Naive thymus-derived CD4-positive, alpha-beta T cell (primary cell): ENCODE results near the gene NMBR. TPM values are rescaled to one million over a fixed set of nuclear protein-coding genes. Genes with fewer than 3 reads are reported as not detected.

Experiments used
- ATAC-seq: fragments of 150-1000 bp; cut with Tn5 transposase; 2 replicates; pipeline ENCODE4 v1.10.0; 2021; ENCODE audit warnings: mild to moderate bottlenecking, moderate library complexity
- CTCF ChIA-PET: fragments of 350-600 bp; sonication (Branson Sonifier 250); formaldehyde crosslinking; loops from one replicate; lab custom pipeline; 2021; ENCODE audit warnings: antibody characterized with exemption; lab: Charles Lee
- POLR2A ChIA-PET: fragments of 350-600 bp; sonication (Branson Sonifier 250); formaldehyde crosslinking; loops from one replicate; lab custom pipeline; 2021; ENCODE audit warnings: antibody characterized with exemption, inconsistent platforms; lab: Charles Lee
- DNase-seq, 9 donors: peaks; one replicate each; pipeline versions ENCODE4 v3.0.0 to v3.0.0-alpha.2; 2020 to 2022; ENCODE audit warnings: mixed read lengths in 1 of 9
- H3K27ac ChIP-seq: one replicate; pipeline ENCODE4 v1.7.0; 2013; ENCODE audit warnings: mild to moderate bottlenecking, low read depth, low read length, moderate library complexity
- H3K27me3 ChIP-seq, 2 donors: one replicate each; pipeline ENCODE4 v1.7.0; 2013; ENCODE audit warnings: low read length in 2 of 2, mild to moderate bottlenecking in 2 of 2, moderate library complexity in 2 of 2; ENCODE audit not compliant: control insufficient read depth in 2 of 2, insufficient read depth in 2 of 2
- H3K36me3 ChIP-seq, 3 experiments: 1 replicate in 2 of 3; 2 replicates in 1 of 3; pipeline ENCODE4 v1.7.0; 2013; ENCODE audit warnings: low read length in 3 of 3, mild to moderate bottlenecking in 3 of 3, moderate library complexity in 1 of 3; ENCODE audit not compliant: insufficient read depth in 3 of 3, control insufficient read depth in 2 of 3
- H3K4me1 ChIP-seq, 2 donors: one replicate each; pipeline ENCODE4 v1.7.0; 2013; ENCODE audit warnings: low read length in 2 of 2, mild to moderate bottlenecking in 2 of 2, moderate library complexity in 1 of 2; ENCODE audit not compliant: control insufficient read depth in 2 of 2, insufficient read depth in 2 of 2
- H3K4me3 ChIP-seq: 2 replicates; pipeline ENCODE4 v1.7.0; 2013; ENCODE audit warnings: mild to moderate bottlenecking, low read length
- H3K9me3 ChIP-seq, 3 experiments: 1 replicate in 2 of 3; 2 replicates in 1 of 3; pipeline ENCODE4 v1.7.0; 2013; ENCODE audit warnings: low read length in 3 of 3; ENCODE audit not compliant: control insufficient read depth in 2 of 3
- H3K27ac Mint-ChIP-seq, 9 donors: one replicate each; pipeline ENCODE4 v1.8.0; 2020 to 2022; ENCODE audit warnings: mixed read lengths in 9 of 9, mild to moderate bottlenecking in 8 of 9, moderate library complexity in 5 of 9, inconsistent platforms in 2 of 9
- H3K27me3 Mint-ChIP-seq, 5 donors: one replicate each; pipeline ENCODE4 v1.8.0; 2021 to 2022; ENCODE audit warnings: mixed read lengths in 5 of 5, mild to moderate bottlenecking in 1 of 5
- H3K36me3 Mint-ChIP-seq, 5 donors: one replicate each; pipeline ENCODE4 v1.8.0; 2020 to 2022; ENCODE audit warnings: mixed read lengths in 5 of 5, mild to moderate bottlenecking in 3 of 5, inconsistent platforms in 1 of 5
- H3K4me1 Mint-ChIP-seq, 7 donors: one replicate each; pipeline ENCODE4 v1.8.0; 2020 to 2022; ENCODE audit warnings: mixed read lengths in 7 of 7, mild to moderate bottlenecking in 3 of 7, inconsistent platforms in 1 of 7
- H3K4me3 Mint-ChIP-seq, 10 donors: one replicate each; pipeline ENCODE4 v1.8.0; 2020 to 2022; ENCODE audit warnings: mild to moderate bottlenecking in 10 of 10, mixed read lengths in 10 of 10, moderate library complexity in 6 of 10, inconsistent platforms in 2 of 10
- H3K9me3 Mint-ChIP-seq, 11 donors: one replicate each; pipeline ENCODE4 v1.8.0; 2020 to 2022; ENCODE audit warnings: mixed read lengths in 11 of 11, mild to moderate bottlenecking in 4 of 11, inconsistent platforms in 1 of 11, moderate library complexity in 1 of 11
- intact Hi-C, 2 donors: fragments of 100-400 bp; cut with micrococcal nuclease; formaldehyde crosslinking; loops; one replicate each; pipeline ENCODE4 v1.15.1; 2023
- polyA plus RNA-seq, 2 donors: library from polyadenylated mRNA; unstranded; fragments of 300-500 nt; fragmentation: Illumina TruSeq; gene quantifications; one replicate each; pipeline ENCODE4 v1.2.3, GENCODE V29; 2021
- total RNA-seq, 6 experiments: library from RNA in 5 of 6; stranded (reverse) in 5 of 6; gene quantifications; 1 replicate in 5 of 6; 2 replicates in 1 of 6; pipeline ENCODE4 v1.2.3 and lab custom pipeline; 2021 to 2026

The NMBR gene
- total and polyA plus RNA-seq, 7 experiments from 2014 or later: not detected

DNA sequence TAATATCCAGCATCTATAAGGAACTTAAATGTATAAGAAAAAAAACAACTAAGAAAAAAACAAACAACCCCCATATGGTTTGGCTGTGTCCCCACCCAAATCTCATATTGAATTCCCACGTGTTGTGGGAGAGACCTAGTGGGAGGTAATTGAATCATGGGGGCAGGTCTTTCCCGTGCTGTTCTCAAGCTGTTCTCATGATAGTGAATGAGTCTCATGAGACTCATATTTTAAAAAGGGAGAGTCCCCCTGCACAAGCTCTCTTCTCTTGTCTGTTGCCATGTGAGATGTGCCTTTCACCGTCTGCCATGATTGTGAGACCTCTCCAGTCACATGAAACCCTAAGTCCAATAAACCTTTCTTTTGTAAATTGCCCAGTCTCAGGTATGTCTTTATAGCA is 119.8 kb downstream of the NMBR start:
- Histone ChIP-seq H3K27ac (no peak overlapping the region), H3K36me3 (no peaks in the 10 kb centered on the region), H3K9me3 (no peaks in the 10 kb centered on the region), H3K4me1 (no peaks in the 10 kb centered on the region), H3K27me3 (no peaks in the 10 kb centered on the region), H3K4me3 (no peak overlapping the region)
- Mint-ChIP-seq H3K4me1 (peaks cover 0 to 4% (median 0%) of the 10 kb centered on the region in 7 donors), H3K9me3 (peaks cover 1 to 38% (median 9%) of the 10 kb centered on the region in 11 donors), H3K27ac (no peak overlapping the region), H3K36me3 (peaks cover 0 to 3% (median 0%) of the 10 kb centered on the region in 5 donors), H3K4me3 (no peak overlapping the region), H3K27me3 (peaks cover 0 to 29% (median 14%) of the 10 kb centered on the region in 5 donors)
- ChIA-PET POLR2A (no interaction called here), CTCF (no interaction called here)
- DNase-seq (no peak), ATAC-seq (no peak)
- intact Hi-C loops: no loop called here

DNA sequence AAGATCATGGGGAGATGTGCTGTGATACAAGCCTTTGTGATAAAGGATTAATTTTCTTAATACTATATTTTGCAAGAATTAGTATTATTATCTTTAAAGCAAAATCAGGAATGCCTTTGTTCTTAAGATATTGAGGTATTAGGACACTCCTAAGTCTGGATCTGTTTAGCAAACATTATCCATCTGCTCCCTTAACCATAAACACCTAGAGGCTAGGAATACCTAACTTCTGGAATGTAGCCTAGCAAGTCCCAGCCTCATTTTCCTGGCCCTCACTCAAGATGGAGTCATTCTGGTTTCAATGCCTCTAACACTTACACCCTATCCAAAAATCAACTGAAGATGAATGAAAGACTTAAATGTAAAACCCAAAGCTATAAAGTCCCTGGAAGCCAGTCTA is 120.5 kb downstream of the NMBR start:
- Mint-ChIP-seq H3K9me3 (peaks cover 1 to 38% (median 9%) of the 10 kb centered on the region in 11 donors), H3K27me3 (peaks cover 0 to 27% (median 14%) of the 10 kb centered on the region in 5 donors), H3K36me3 (peaks cover 0 to 3% (median 0%) of the 10 kb centered on the region in 5 donors), H3K4me3 (no peak overlapping the region), H3K4me1 (peaks cover 0 to 4% (median 0%) of the 10 kb centered on the region in 7 donors), H3K27ac (no peak overlapping the region)
- ATAC-seq (no peak), DNase-seq (no peak)
- Histone ChIP-seq H3K4me3 (no peak overlapping the region), H3K27me3 (no peaks in the 10 kb centered on the region), H3K9me3 (no peaks in the 10 kb centered on the region), H3K27ac (no peak overlapping the region), H3K36me3 (no peaks in the 10 kb centered on the region), H3K4me1 (no peaks in the 10 kb centered on the region)
- ChIA-PET POLR2A (no interaction called here), CTCF (no interaction called here)
- intact Hi-C loops: no loop called here

Other genes starting within 250 kb of the NMBR start
- gene GJE1, start 14.2 kb downstream of the NMBR start, total RNA-seq: not detected
- not detected for gene GJE1, start 14.2 kb downstream of the NMBR start, polyA plus RNA-seq
- 10 to 100 TPM; 13.6 to 41.3 (median 32.6) TPM for gene VTA1, start 141 bp upstream of the NMBR start, total RNA-seq
- 10 to 100 TPM; 63.4 to 97.2 TPM for gene VTA1, start 141 bp upstream of the NMBR start, polyA plus RNA-seq
- gene ADGRG6, start 154.9 kb upstream of the NMBR start, total RNA-seq: 1 to 10 TPM in 1 of 5 experiments, under 1 TPM in 3, not detected in 1; 0.24 to 3.6 (median 0.67) TPM
- under 1 TPM in 1 of 2 donors, not detected in 1; 0.02 TPM for gene ADGRG6, start 154.9 kb upstream of the NMBR start, polyA plus RNA-seq